Activated B cell treated with CpG ODN at 0.5 μM for 24 hours (primary cell): ENCODE results near the gene SEMA3C. TPM values are rescaled to one million over a fixed set of nuclear protein-coding genes. Genes with fewer than 3 reads are reported as not detected.

Experiments
- ATAC-seq: fragments of 200-7000 bp; cut with Tn5 transposase; one replicate; pipeline ENCODE4 v1.10.0; 2021; ENCODE audit warnings: low read depth, mild to moderate bottlenecking, moderate library complexity
- CTCF ChIA-PET: fragments of 350-600 bp; sonication (Branson Sonifier 250); formaldehyde crosslinking; loops from one replicate; lab custom pipeline; 2021; ENCODE audit warnings: antibody characterized with exemption; lab: Charles Lee
- POLR2A ChIA-PET: fragments of 350-600 bp; sonication (Branson Sonifier 250); formaldehyde crosslinking; loops from one replicate; lab custom pipeline; 2021; ENCODE audit warnings: antibody characterized with exemption; lab: Charles Lee
- DNase-seq: peaks from one replicate; pipeline ENCODE4 v3.0.0; 2022
- H3K27ac Mint-ChIP-seq: one replicate; pipeline ENCODE4 v1.8.0; 2020; ENCODE audit warnings: mixed read lengths
- H3K27me3 Mint-ChIP-seq: one replicate; pipeline ENCODE4 v1.8.0; 2021; ENCODE audit warnings: mixed read lengths
- H3K36me3 Mint-ChIP-seq: one replicate; pipeline ENCODE4 v1.8.0; 2021; ENCODE audit warnings: low read depth, mixed read lengths
- H3K4me1 Mint-ChIP-seq: one replicate; pipeline ENCODE4 v1.8.0; 2021; ENCODE audit warnings: mixed read lengths
- H3K4me3 Mint-ChIP-seq: one replicate; pipeline ENCODE4 v1.8.0; 2020; ENCODE audit warnings: mild to moderate bottlenecking, mixed read lengths
- H3K9me3 Mint-ChIP-seq: one replicate; pipeline ENCODE4 v1.8.0; 2020; ENCODE audit warnings: mixed read lengths
- CTCF ChIP-seq: fragments of 200-600 bp; IDR thresholded peaks from one replicate; pipeline ENCODE4 v1.8.0; 2022; ENCODE audit warnings: antibody characterized with exemption, mild to moderate bottlenecking
- intact Hi-C: fragments of 100-400 bp; cut with micrococcal nuclease; formaldehyde crosslinking; loops from one replicate; pipeline ENCODE4 v1.15.1; 2024
- total RNA-seq: library from RNA; stranded (reverse); gene quantifications from 2 replicates; pipeline ENCODE4 v1.2.3, GENCODE V29; 2022

Gene SEMA3C
- total RNA-seq, 1 donor from 2014 or later = not detected

GRCh38 chr7:80773787-80774508 lies 144.9 kb downstream of the SEMA3C start:
- H3K9me3 Mint-ChIP-seq = no peaks in the 10 kb centered on the region
- POLR2A ChIA-PET = no interaction called here
- no peak for DNase-seq
- TF ChIP-seq CTCF = no peak
- no peak overlapping the region for H3K4me3 Mint-ChIP-seq
- no peaks in the 10 kb centered on the region for H3K27me3 Mint-ChIP-seq
- no peaks in the 10 kb centered on the region for H3K36me3 Mint-ChIP-seq
- intact Hi-C loops = no loop called here
- H3K27ac Mint-ChIP-seq = no peak overlapping the region
- CTCF ChIA-PET = no interaction called here
- no peak for ATAC-seq
- H3K4me1 Mint-ChIP-seq = no peaks in the 10 kb centered on the region

GRCh38 chr7:80772347-80772993 lies 146.4 kb downstream of the SEMA3C start:
- intact Hi-C loops = no loop called here
- Mint-ChIP-seq H3K4me1 (no peaks in the 10 kb centered on the region), H3K9me3 (no peaks in the 10 kb centered on the region), H3K36me3 (no peaks in the 10 kb centered on the region), H3K27me3 (no peaks in the 10 kb centered on the region), H3K27ac (no peak overlapping the region), H3K4me3 (no peak overlapping the region)
- ChIA-PET POLR2A (no interaction called here), CTCF (no interaction called here)
- no peak for DNase-seq
- no peak for TF ChIP-seq CTCF
- ATAC-seq = no peak

- Mint-ChIP-seq H3K27me3 (no peaks in the 10 kb centered on the region), H3K4me1 (no peaks in the 10 kb centered on the region), H3K9me3 (no peaks in the 10 kb centered on the region), H3K27ac (no peak overlapping the region), H3K36me3 (no peaks in the 10 kb centered on the region), H3K4me3 (no peak overlapping the region)
- ATAC-seq (no peak), DNase-seq (no peak)
- TF ChIP-seq CTCF = no peak
- intact Hi-C loops = no loop called here
- ChIA-PET POLR2A (no interaction called here), CTCF (no interaction called here)
Observed at GRCh38 chr7:80771523-80771922, 147.3 kb downstream of the SEMA3C start.

GRCh38 chr7:80770675-80771081 lies 148.2 kb downstream of the SEMA3C start:
- no peaks in the 10 kb centered on the region for H3K36me3 Mint-ChIP-seq
- no peaks in the 10 kb centered on the region for H3K9me3 Mint-ChIP-seq
- CTCF ChIA-PET = no interaction called here
- H3K4me1 Mint-ChIP-seq = no peaks in the 10 kb centered on the region
- H3K27me3 Mint-ChIP-seq = no peaks in the 10 kb centered on the region
- ATAC-seq (no peak), DNase-seq (no peak)
- H3K4me3 Mint-ChIP-seq = no peak overlapping the region
- no peak for TF ChIP-seq CTCF
- POLR2A ChIA-PET = no interaction called here
- intact Hi-C loops = no loop called here
- H3K27ac Mint-ChIP-seq = no peak overlapping the region

- no peak for TF ChIP-seq CTCF
- H3K4me1 Mint-ChIP-seq = no peaks in the 10 kb centered on the region
- H3K36me3 Mint-ChIP-seq = no peaks in the 10 kb centered on the region
- ATAC-seq (no peak), DNase-seq (no peak)
- ChIA-PET CTCF (no interaction called here), POLR2A (no interaction called here)
- no peak overlapping the region for H3K4me3 Mint-ChIP-seq
- no peaks in the 10 kb centered on the region for H3K9me3 Mint-ChIP-seq
- H3K27ac Mint-ChIP-seq = no peak overlapping the region
- no peaks in the 10 kb centered on the region for H3K27me3 Mint-ChIP-seq
- intact Hi-C loops = no loop called here
Observed at GRCh38 chr7:80770061-80770460, 148.8 kb downstream of the SEMA3C start.
